GM19463 (cell line): ENCODE measurements around the gene FSIP1.

Source experiments
- ATAC-seq: cut with Tn5 transposase; IDR thresholded peaks from one replicate; pipeline ENCODE4 v1.9.1; 2021; ENCODE audit warnings: mild to moderate bottlenecking, moderate library complexity; ENCODE audit not compliant: unreplicated experiment

The FSIP1 gene

GRCh38 chr15:39625451-39625850 is 157.2 kb downstream of the FSIP1 start:
- no peak for ATAC-seq

GRCh38 chr15:39624806-39625205 is 157.8 kb downstream of the FSIP1 start:
- ATAC-seq = peak; percentile 38

- peak; percentile 92 for ATAC-seq
Observed at GRCh38 chr15:39623529-39623931, 159.1 kb downstream of the FSIP1 start.

GRCh38 chr15:39622660-39623516 is 159.8 kb downstream of the FSIP1 start:
- ATAC-seq = peak; percentile 11

- ATAC-seq = no peak
Observed at GRCh38 chr15:39621976-39622375, 160.7 kb downstream of the FSIP1 start.

- no peak for ATAC-seq
Observed at GRCh38 chr15:39621210-39621609, 161.4 kb downstream of the FSIP1 start.

- ATAC-seq = no peak
Observed at GRCh38 chr15:39618063-39618823, 164.4 kb downstream of the FSIP1 start.

GRCh38 chr15:39616731-39617455 is 165.7 kb downstream of the FSIP1 start:
- no peak for ATAC-seq

GRCh38 chr15:39613861-39614260 is 168.8 kb downstream of the FSIP1 start:
- ATAC-seq = no peak

- ATAC-seq = no peak
Observed at GRCh38 chr15:39613271-39613670, 169.4 kb downstream of the FSIP1 start.

- no peak for ATAC-seq
Observed at GRCh38 chr15:39610665-39611064, 172.0 kb downstream of the FSIP1 start.

- ATAC-seq = no peak
Observed at GRCh38 chr15:39609166-39609916, 173.3 kb downstream of the FSIP1 start.

- ATAC-seq = no peak
Observed at GRCh38 chr15:39608185-39609139, 174.2 kb downstream of the FSIP1 start.

GRCh38 chr15:39605146-39605545 is 177.5 kb downstream of the FSIP1 start:
- ATAC-seq = no peak

GRCh38 chr15:39602143-39602542 is 180.5 kb downstream of the FSIP1 start:
- ATAC-seq = no peak

GRCh38 chr15:39599871-39600270 is 182.8 kb downstream of the FSIP1 start:
- no peak for ATAC-seq

- ATAC-seq = no peak
Observed at GRCh38 chr15:39598958-39599845, 183.4 kb downstream of the FSIP1 start.

GRCh38 chr15:39598186-39598850 is 184.3 kb downstream of the FSIP1 start:
- ATAC-seq = no peak
